ENCODE results near the gene NEO1.

DNA sequence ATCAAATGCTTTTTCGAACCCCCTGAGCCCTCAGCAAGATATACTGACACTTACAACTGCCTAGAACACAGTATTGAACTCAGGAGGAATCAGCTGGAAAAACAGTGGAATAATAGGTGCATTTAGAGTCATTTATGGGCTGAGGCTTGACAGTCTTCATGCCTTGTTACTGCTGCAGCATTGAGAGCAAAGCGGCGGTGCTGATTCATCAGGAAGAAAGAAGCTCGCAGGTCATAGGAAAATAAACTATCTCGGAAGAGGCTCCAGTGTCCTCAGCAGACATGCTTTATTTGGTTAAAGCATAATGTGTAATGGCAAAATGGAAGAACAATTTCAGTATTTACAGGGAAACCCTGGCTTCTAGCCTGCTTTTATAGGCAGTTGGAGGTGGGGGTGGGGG is 30.1 kb upstream of the NEO1 start:
- TF ChIP-seq POLR2AphosphoS5 (IDR thresholded peaks at IDR 0.05; ENCODE audit: borderline replicate concordance, low read depth, low read length) = no peak
- TF ChIP-seq EZH2 (IDR thresholded peaks at IDR 0.05) = no peak
- no peak for TF ChIP-seq FOXP2 (optimal IDR thresholded peaks at IDR 0.05; ENCODE audit: control extremely low read depth, extremely low read length, insufficient read depth)

Measured in SK-N-MC (cell line).